ENCODE data around the gene TENM4. TPM values are rescaled to one million over a fixed set of nuclear protein-coding genes. Genes with fewer than 3 reads are reported as not detected.

TENM4 gene
- polyA plus RNA-seq, 1 donor from 2014 or later, result 16.8 TPM

- H2AFZ ChIP-seq (ENCODE audit: low read depth, low read length), result no peak overlapping the region
- TF ChIP-seq CTCF (IDR thresholded peaks at IDR 0.05; ENCODE audit: poor library complexity, severe bottlenecking) (peak; percentile 27), SMC3 (conservative IDR thresholded peaks at IDR 0.05; ENCODE audit: poor library complexity) (peak; percentile 33), REST (IDR thresholded peaks at IDR 0.05; ENCODE audit: borderline replicate concordance) (no peak)
Observed at GRCh38 chr11:79052544-79052943, 388.3 kb downstream of the TENM4 start.

GRCh38 chr11:79050786-79051185 is 390.0 kb downstream of the TENM4 start:
- Histone ChIP-seq H3K9me3 (ENCODE audit: low read length) (no peaks in the 10 kb centered on the region), H3F3A (ENCODE audit: insufficient read depth, low read length, poor library complexity, severe bottlenecking) (no peaks in the 10 kb centered on the region), H3K9me2 (ENCODE audit: insufficient read depth, low read length) (no peaks in the 10 kb centered on the region), H3K9ac (ENCODE audit: low read length) (no peak overlapping the region), H3K4me3 (ENCODE audit: low read length) (no peak overlapping the region), H2AFZ (ENCODE audit: low read depth, low read length) (no peak overlapping the region), H3K36me3 (ENCODE audit: insufficient read depth, low read length) (peaks cover 3% of the 10 kb centered on the region), H3K4me2 (ENCODE audit: low read length) (no peak overlapping the region), H3K27ac (ENCODE audit: low read length) (no peak overlapping the region), H3K27me3 (ENCODE audit: insufficient read depth, low read depth, low read length) (no peaks in the 10 kb centered on the region), H4K20me1 (ENCODE audit: insufficient read depth) (no peaks in the 10 kb centered on the region), H3K79me2 (replicated peaks; ENCODE audit: insufficient read depth, low read length) (no peaks in the 10 kb centered on the region)
- TF ChIP-seq EZH2 (IDR thresholded peaks at IDR 0.05; ENCODE audit: borderline replicate concordance, insufficient read depth, low read length, poor library complexity, severe bottlenecking) (no peak), RAD21 (conservative IDR thresholded peaks at IDR 0.05) (no peak), SMC3 (conservative IDR thresholded peaks at IDR 0.05; ENCODE audit: poor library complexity) (no peak), TAF1 (IDR thresholded peaks at IDR 0.05; ENCODE audit: low read depth) (no peak), MXI1 (conservative IDR thresholded peaks at IDR 0.05; ENCODE audit: poor library complexity, severe bottlenecking) (no peak), REST (IDR thresholded peaks at IDR 0.05; ENCODE audit: borderline replicate concordance) (no peak), EP300 (conservative IDR thresholded peaks at IDR 0.05; ENCODE audit: poor library complexity, severe bottlenecking) (no peak), POLR2AphosphoS5 (IDR thresholded peaks at IDR 0.05) (no peak), CTCF (IDR thresholded peaks at IDR 0.05; ENCODE audit: poor library complexity, severe bottlenecking) (no peak)

More at GRCh38 chr11:79052544-79052943, 388.3 kb downstream of the TENM4 start:
- no peaks in the 10 kb centered on the region for H3F3A ChIP-seq (ENCODE audit: insufficient read depth, low read length, poor library complexity, severe bottlenecking)
- no peak overlapping the region for H3K4me2 ChIP-seq (ENCODE audit: low read length)
- no peaks in the 10 kb centered on the region for H3K79me2 ChIP-seq (replicated peaks; ENCODE audit: insufficient read depth, low read length)
- H3K27ac ChIP-seq (ENCODE audit: low read length), result no peak overlapping the region
- H3K4me3 ChIP-seq (ENCODE audit: low read length), result no peak overlapping the region
- H3K9me3 ChIP-seq (ENCODE audit: low read length), result no peaks in the 10 kb centered on the region
- peaks cover 3% of the 10 kb centered on the region for H3K36me3 ChIP-seq (ENCODE audit: insufficient read depth, low read length)
- H3K27me3 ChIP-seq (ENCODE audit: insufficient read depth, low read depth, low read length), result no peaks in the 10 kb centered on the region
- H3K9me2 ChIP-seq (ENCODE audit: insufficient read depth, low read length), result no peaks in the 10 kb centered on the region
- H4K20me1 ChIP-seq (ENCODE audit: insufficient read depth), result no peaks in the 10 kb centered on the region
- H3K9ac ChIP-seq (ENCODE audit: low read length), result no peak overlapping the region
